ENCODE results near the gene EEF1AKMT2. TPM values are rescaled to one million over a fixed set of nuclear protein-coding genes. Genes with fewer than 3 reads are reported as not detected.

EEF1AKMT2 gene
- total RNA-seq, 6 experiments from 2014 or later, result 5.3 to 7.9 (median 7.4) TPM

- Histone ChIP-seq H3K27me3 (no peaks in the 10 kb centered on the region), H3K27ac (no peak overlapping the region), H3K36me3 (no peaks in the 10 kb centered on the region), H3K4me1 (peaks cover 0 to 33% (median 2%) of the 10 kb centered on the region in 4 donors), H3K4me3 (no peak overlapping the region), H3K9me3 (no peaks in the 10 kb centered on the region)
- DNase-seq (no peak), ATAC-seq (no peak)
- intact Hi-C loops (cut with DNase I), result no loop called here
- WGBS (ENCODE audit: insufficient coverage, low coverage, low lambda C conversion rate, missing lambda C conversion rate), result 62% methylated on average over 6 of the region's 6 CpGs
- TF ChIP-seq POLR2A (IDR thresholded peaks at IDR 0.05) (no peak), CTCF (IDR thresholded peaks at IDR 0.05) (no peak)
These were observed 76.2 kb downstream of the EEF1AKMT2 start for GRCh38 chr10:124715439-124715838.

GRCh38 chr10:124713679-124714255, 77.9 kb downstream of the EEF1AKMT2 start:
- peaks cover 0 to 31% (median 6%) of the 10 kb centered on the region in 4 donors for H3K4me1 ChIP-seq

GRCh38 chr10:124712704-124713407, 78.8 kb downstream of the EEF1AKMT2 start:
- Histone ChIP-seq H3K27me3 (no peaks in the 10 kb centered on the region), H3K4me1 (peaks cover 0 to 31% (median 12%) of the 10 kb centered on the region in 4 donors), H3K27ac (no peak overlapping the region), H3K9me3 (no peaks in the 10 kb centered on the region), H3K36me3 (no peaks in the 10 kb centered on the region), H3K4me3 (no peak overlapping the region)
- DNase-seq (peak in 1 of 3 donors; percentile 43), ATAC-seq (no peak)
- WGBS (ENCODE audit: insufficient coverage, low coverage, low lambda C conversion rate, missing lambda C conversion rate), result 75% methylated on average over 1 of the region's 5 CpGs
- TF ChIP-seq POLR2A (IDR thresholded peaks at IDR 0.05) (no peak), CTCF (IDR thresholded peaks at IDR 0.05) (no peak)
- intact Hi-C loops (cut with DNase I), result no loop called here

More at GRCh38 chr10:124713679-124714255, 77.9 kb downstream of the EEF1AKMT2 start:
- ATAC-seq, result no peak
- no peak for TF ChIP-seq POLR2A (IDR thresholded peaks at IDR 0.05)
- no peak for TF ChIP-seq CTCF (IDR thresholded peaks at IDR 0.05)
- no peaks in the 10 kb centered on the region for H3K36me3 ChIP-seq
- H3K27me3 ChIP-seq, result no peaks in the 10 kb centered on the region
- no peak overlapping the region for H3K4me3 ChIP-seq
- intact Hi-C loops (cut with DNase I), result no loop called here
- peak overlapping the region in 1 of 3 donors; percentile 18 for H3K27ac ChIP-seq
- no peaks in the 10 kb centered on the region for H3K9me3 ChIP-seq
- WGBS (ENCODE audit: insufficient coverage, low coverage, low lambda C conversion rate, missing lambda C conversion rate), result 50% methylated on average over 5 of the region's 10 CpGs
- DNase-seq, result no peak

- Histone ChIP-seq H3K36me3 (no peaks in the 10 kb centered on the region), H3K9me3 (no peaks in the 10 kb centered on the region), H3K4me1 (peaks cover 2 to 41% (median 23%) of the 10 kb centered on the region in 4 donors), H3K27me3 (no peaks in the 10 kb centered on the region), H3K4me3 (no peak overlapping the region), H3K27ac (no peak overlapping the region)
- TF ChIP-seq CTCF (IDR thresholded peaks at IDR 0.05) (no peak), POLR2A (IDR thresholded peaks at IDR 0.05) (no peak)
- 67% methylated on average over 7 of the region's 7 CpGs for WGBS (ENCODE audit: insufficient coverage, low coverage, low lambda C conversion rate, missing lambda C conversion rate)
- intact Hi-C loops (cut with DNase I), result no loop called here
- DNase-seq, result no peak
- no peak for ATAC-seq
These were observed 80.5 kb downstream of the EEF1AKMT2 start for GRCh38 chr10:124711145-124711544.

All from right lobe of liver (tissue), 6 donors.